ENCODE data around the gene MKRN2OS. TPM values are rescaled to one million over a fixed set of nuclear protein-coding genes. Genes with fewer than 3 reads are reported as not detected.

Gene MKRN2OS, protein sequence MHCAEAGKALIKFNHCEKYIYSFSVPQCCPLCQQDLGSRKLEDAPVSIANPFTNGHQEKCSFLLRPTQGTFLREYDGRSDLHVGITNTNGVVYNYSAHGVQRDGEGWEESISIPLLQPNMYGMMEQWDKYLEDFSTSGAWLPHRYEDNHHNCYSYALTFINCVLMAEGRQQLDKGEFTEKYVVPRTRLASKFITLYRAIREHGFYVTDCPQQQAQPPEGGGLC
- not detected in 2 replicates for polyA plus RNA-seq (2011; rRNA removed)
- polyA plus RNA-seq (2012; cell fraction: cytosol; rRNA removed): not detected in 2 replicates
- not detected in 2 replicates for polyA plus RNA-seq (2012; cell fraction: nucleus; rRNA removed)
- not detected in 3 replicates for polyA plus RNA-seq (2017; fragmentation: RNase III; extraction: RNeasy Plus Mini Kit Qiagen cat#74134 plus additional on column Dnase treatment)
- polyA minus RNA-seq (2011; rRNA and poly(A)+ RNA removed): not detected in 2 replicates

DNA sequence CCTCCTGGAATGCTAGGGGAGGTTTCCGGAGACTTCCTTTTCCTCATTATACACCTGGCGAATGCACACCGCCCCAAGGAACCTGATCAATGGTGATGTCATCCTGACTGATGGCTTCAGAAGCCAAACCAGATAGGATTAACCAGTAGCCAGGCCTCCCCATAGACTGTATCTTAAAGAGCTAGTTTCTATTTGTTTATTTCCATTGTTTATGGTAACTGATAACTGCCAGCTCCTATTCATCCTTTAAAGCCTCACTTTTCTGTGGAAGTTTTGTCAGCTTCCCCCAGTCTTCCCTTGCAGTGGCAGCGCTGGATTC lies at the start of gene MKRN2OS:
Gene MKRN2OS, minus strand, starts transcription at position 27 of the 319 bp plus-strand sequence. CDS start 35 bp downstream, outside the sequence.
- 87% methylated on average over 4 of the region's 4 CpGs for WGBS (ENCODE audit: missing lambda C conversion rate)
- Histone ChIP-seq H3K9me3 (no peaks in the 10 kb centered on the region), H3K4me2 (no peak within 1 kb of the TSS), H3K4me1 (no peaks in the 10 kb centered on the region), H3K27ac (no peak within 1 kb of the TSS), H3K4me3 (no peak within 1 kb of the TSS)
- FAIRE-seq: no peak
- no peak for DNase-seq (ENCODE audit: low read depth in 1 of 2, low spot score in 1 of 2)
- CTCF ChIA-PET: interaction anchor here (1.0 to 1.3 kb wide), 3 partner anchors 9 to 37 kb away, joined by 4 to 5 read pairs (median 5); no protein-coding TSS in a partner anchor
- ATAC-seq: peak in 1 of 2 experiments; percentile 45; a peak in 3 of 6 replicates
- no peak for TF ChIP-seq KDM1A (IDR thresholded peaks at IDR 0.05; ENCODE audit: low read depth)
- TF ChIP-seq ZNF302 (CRISPR knock-in tag; IDR thresholded peaks at IDR 0.05): no peak
- no peak for TF ChIP-seq ZFP36 (IDR thresholded peaks at IDR 0.05; ENCODE audit: borderline replicate concordance, partially characterized antibody)
- no peak for TF ChIP-seq CHD4 (IDR thresholded peaks at IDR 0.05; ENCODE audit: borderline replicate concordance)
- TF ChIP-seq, protein P1, sequence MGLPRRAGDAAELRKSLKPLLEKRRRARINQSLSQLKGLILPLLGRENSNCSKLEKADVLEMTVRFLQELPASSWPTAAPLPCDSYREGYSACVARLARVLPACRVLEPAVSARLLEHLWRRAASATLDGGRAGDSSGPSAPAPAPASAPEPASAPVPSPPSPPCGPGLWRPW (IDR thresholded peaks at IDR 0.05): no peak
- TF ChIP-seq TFCP2L1 (CRISPR knock-in tag; IDR thresholded peaks at IDR 0.05): no peak
- TF ChIP-seq FOSB (CRISPR knock-in tag; IDR thresholded peaks at IDR 0.05): no peak
- no peak for TF ChIP-seq CHD2 (IDR thresholded peaks at IDR 0.05; ENCODE audit: low read length, partially characterized antibody)
- TF ChIP-seq, protein P2, sequence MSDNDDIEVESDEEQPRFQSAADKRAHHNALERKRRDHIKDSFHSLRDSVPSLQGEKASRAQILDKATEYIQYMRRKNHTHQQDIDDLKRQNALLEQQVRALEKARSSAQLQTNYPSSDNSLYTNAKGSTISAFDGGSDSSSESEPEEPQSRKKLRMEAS (IDR thresholded peaks at IDR 0.05): no peak
- no peak for TF ChIP-seq POLR2A (IDR thresholded peaks at IDR 0.05; ENCODE audit: low read length)
- TF ChIP-seq JUN (IDR thresholded peaks at IDR 0.05): no peak
- TF ChIP-seq JUNB (IDR thresholded peaks at IDR 0.05): no peak
- POLR2A ChIA-PET: interaction anchor here (1.7 kb wide), 1 partner anchor 9 kb away, joined by 8 read pairs; no protein-coding TSS in a partner anchor

DNA sequence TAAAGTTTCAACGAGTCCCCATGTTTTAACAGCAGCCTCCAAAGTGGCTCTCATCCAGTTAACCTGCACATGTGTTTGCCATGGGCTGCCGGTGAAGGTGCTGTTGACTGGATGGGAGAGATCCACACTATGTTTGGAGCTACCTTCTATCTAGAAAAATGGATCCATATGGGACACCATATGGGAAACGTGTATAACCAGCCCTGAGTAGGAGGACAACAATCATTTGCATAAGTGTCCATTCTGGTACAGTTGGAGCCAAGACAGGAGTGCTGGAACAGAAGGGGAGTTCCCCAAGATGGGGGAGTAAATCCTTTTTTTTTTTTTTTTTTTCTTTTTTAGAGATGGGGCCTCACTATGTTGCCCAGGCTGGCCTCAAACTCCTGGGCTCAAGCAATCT lies 48.2 kb upstream of the MKRN2OS start:
- DNase-seq (ENCODE audit: low read depth in 1 of 2, low spot score in 1 of 2): no peak
- 92% methylated on average over 3 of the region's 3 CpGs for WGBS (ENCODE audit: missing lambda C conversion rate)
- POLR2A ChIA-PET: interaction anchor here (0.6 kb wide), 1 partner anchor 1488 kb away, joined by 9 read pairs; no protein-coding TSS in a partner anchor
- H3K27ac ChIP-seq: no peak overlapping the region
- H3K9me3 ChIP-seq: no peaks in the 10 kb centered on the region
- TF ChIP-seq, protein P3, sequence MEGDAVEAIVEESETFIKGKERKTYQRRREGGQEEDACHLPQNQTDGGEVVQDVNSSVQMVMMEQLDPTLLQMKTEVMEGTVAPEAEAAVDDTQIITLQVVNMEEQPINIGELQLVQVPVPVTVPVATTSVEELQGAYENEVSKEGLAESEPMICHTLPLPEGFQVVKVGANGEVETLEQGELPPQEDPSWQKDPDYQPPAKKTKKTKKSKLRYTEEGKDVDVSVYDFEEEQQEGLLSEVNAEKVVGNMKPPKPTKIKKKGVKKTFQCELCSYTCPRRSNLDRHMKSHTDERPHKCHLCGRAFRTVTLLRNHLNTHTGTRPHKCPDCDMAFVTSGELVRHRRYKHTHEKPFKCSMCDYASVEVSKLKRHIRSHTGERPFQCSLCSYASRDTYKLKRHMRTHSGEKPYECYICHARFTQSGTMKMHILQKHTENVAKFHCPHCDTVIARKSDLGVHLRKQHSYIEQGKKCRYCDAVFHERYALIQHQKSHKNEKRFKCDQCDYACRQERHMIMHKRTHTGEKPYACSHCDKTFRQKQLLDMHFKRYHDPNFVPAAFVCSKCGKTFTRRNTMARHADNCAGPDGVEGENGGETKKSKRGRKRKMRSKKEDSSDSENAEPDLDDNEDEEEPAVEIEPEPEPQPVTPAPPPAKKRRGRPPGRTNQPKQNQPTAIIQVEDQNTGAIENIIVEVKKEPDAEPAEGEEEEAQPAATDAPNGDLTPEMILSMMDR (IDR thresholded peaks at IDR 0.05): no peak
- TF ChIP-seq MAZ (IDR thresholded peaks at IDR 0.05; ENCODE audit: borderline replicate concordance, low read depth, low read length) (no peak), HOXA7 (CRISPR knock-in tag; IDR thresholded peaks at IDR 0.05) (no peak)
- TF ChIP-seq, protein P4, sequence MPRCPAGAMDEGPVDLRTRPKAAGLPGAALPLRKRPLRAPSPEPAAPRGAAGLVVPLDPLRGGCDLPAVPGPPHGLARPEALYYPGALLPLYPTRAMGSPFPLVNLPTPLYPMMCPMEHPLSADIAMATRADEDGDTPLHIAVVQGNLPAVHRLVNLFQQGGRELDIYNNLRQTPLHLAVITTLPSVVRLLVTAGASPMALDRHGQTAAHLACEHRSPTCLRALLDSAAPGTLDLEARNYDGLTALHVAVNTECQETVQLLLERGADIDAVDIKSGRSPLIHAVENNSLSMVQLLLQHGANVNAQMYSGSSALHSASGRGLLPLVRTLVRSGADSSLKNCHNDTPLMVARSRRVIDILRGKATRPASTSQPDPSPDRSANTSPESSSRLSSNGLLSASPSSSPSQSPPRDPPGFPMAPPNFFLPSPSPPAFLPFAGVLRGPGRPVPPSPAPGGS (IDR thresholded peaks at IDR 0.05): no peak
- H3K4me3 ChIP-seq: no peak overlapping the region
- ATAC-seq: no peak
- no peaks in the 10 kb centered on the region for H3K4me1 ChIP-seq
- H3K4me2 ChIP-seq: no peak overlapping the region
- CTCF ChIA-PET: interaction anchor here (0.8 to 1.2 kb wide), 4 partner anchors 9 to 17 kb away, joined by 3 to 6 read pairs (median 4); no protein-coding TSS in a partner anchor
- no peak for FAIRE-seq

DNA sequence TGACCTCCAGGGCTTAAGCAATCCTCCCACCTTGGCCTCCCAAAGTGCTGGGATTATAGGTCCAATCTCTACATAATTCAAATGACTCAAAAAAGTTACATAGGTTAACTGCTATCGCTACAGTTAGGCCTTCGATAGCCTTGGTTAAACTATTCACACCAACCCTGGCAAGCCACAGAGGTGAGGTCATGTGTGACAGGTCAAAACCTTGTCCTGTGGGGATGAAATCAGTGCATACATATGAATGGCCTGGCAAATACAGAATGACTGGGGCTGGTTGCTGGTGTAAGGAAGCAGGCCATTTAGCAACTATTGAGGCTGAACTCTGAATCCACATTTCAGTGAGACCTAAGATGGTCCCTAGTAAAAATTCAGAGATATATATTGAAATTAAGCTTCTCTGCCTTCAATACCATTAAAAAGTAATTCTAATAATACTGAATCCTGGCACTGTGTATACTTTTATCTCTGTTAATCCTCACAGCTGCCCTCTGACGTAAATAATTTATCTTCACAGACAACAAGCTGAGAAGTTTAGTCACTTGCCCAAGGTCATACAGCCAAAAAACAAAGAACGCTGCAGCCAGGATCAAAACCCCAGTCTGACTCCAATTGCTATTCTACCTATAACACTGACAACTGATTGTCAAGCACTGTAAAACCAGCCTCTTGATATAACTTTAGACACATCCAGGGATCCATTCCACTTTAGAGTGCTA lies 46.9 kb upstream of the MKRN2OS start:
- POLR2A ChIA-PET: no interaction called here
- no peak overlapping the region for H3K4me2 ChIP-seq
- H3K4me1 ChIP-seq: 0 out of 3 replicates have a peak, but pooled peaks cover 4% of the 10 kb centered on the region
- no peak for DNase-seq (ENCODE audit: low read depth in 1 of 2, low spot score in 1 of 2)
- ATAC-seq: no peak
- CTCF ChIA-PET: no interaction called here
- H3K27ac ChIP-seq: no peak overlapping the region
- H3K9me3 ChIP-seq: no peaks in the 10 kb centered on the region
- TF ChIP-seq KDM1A (IDR thresholded peaks at IDR 0.05; ENCODE audit: low read depth) (no peak), CHD4 (IDR thresholded peaks at IDR 0.05; ENCODE audit: borderline replicate concordance) (no peak), JUNB (IDR thresholded peaks at IDR 0.05) (no peak), HEYL (CRISPR knock-in tag; IDR thresholded peaks at IDR 0.05) (no peak), CEBPB (IDR thresholded peaks at IDR 0.05) (no peak), HOXA7 (CRISPR knock-in tag; IDR thresholded peaks at IDR 0.05) (no peak), GATA3 (IDR thresholded peaks at IDR 0.05; ENCODE audit: borderline replicate concordance) (no peak), HDAC2 (IDR thresholded peaks at IDR 0.05) (no peak), KDM5A (IDR thresholded peaks at IDR 0.05) (no peak), CBX2 (IDR thresholded peaks at IDR 0.05; ENCODE audit: borderline replicate concordance, low read depth) (no peak)
- TF ChIP-seq, protein P4 (IDR thresholded peaks at IDR 0.05): no peak
- no peak for FAIRE-seq
- no peak overlapping the region for H3K4me3 ChIP-seq
- WGBS (ENCODE audit: missing lambda C conversion rate): 93% methylated on average over 4 of the region's 4 CpGs

Data from A549 (cell line).